ENCODE measurements around the gene SMIM45.
A peak's percentile ranks its signal among the peaks of the same experiment; 100 is the strongest.

Gene SMIM45

GRCh38 chr22:41952713-41953112, 763 bp downstream of the SMIM45 start:
- no peak overlapping the region for H2AK5ac ChIP-seq (ENCODE audit: insufficient read length, low read length)
- no peaks in the 10 kb centered on the region for H3K27me3 ChIP-seq (ENCODE audit: insufficient read depth, low read length)
- H4K20me1 ChIP-seq (ENCODE audit: control insufficient read depth, insufficient read depth, insufficient read length) = no peaks in the 10 kb centered on the region
- no peak overlapping the region for H2BK120ac ChIP-seq (ENCODE audit: low read depth, low read length, poor library complexity, severe bottlenecking)
- H3K27ac ChIP-seq (ENCODE audit: insufficient read length, low read depth, low read length) = no peak overlapping the region
- H3K23ac ChIP-seq (ENCODE audit: insufficient read length, low read depth, low read length) = no peak overlapping the region
- no peak overlapping the region for H3T11ph ChIP-seq (ENCODE audit: low read length)
- no peak overlapping the region for H4K91ac ChIP-seq (ENCODE audit: insufficient read length, low read depth, low read length)
- no peaks in the 10 kb centered on the region for H3K79me2 ChIP-seq (ENCODE audit: insufficient read depth, low read length)
- H3K18ac ChIP-seq (ENCODE audit: insufficient read length, low read depth, low read length) = no peak overlapping the region
- Mint-ChIP-seq H3K4me3 (no peak overlapping the region), H3K9me3 (peaks cover 2% of the 10 kb centered on the region in 2 experiments; a peak in 4 of 5 replicates), H3K27me3 (ENCODE audit: low read depth) (peaks cover 9% of the 10 kb centered on the region), H3K36me3 (ENCODE audit: insufficient read depth in 1 of 3, low read depth in 3 of 3) (peaks cover 0 to 4% (median 3%) of the 10 kb centered on the region in 3 experiments; a peak in 5 of 7 replicates), H3K27ac (peak overlapping the region in 1 of 3 experiments; percentile 16; a peak in 2 of 7 replicates), H3K4me1 (peaks cover 15 to 37% of the 10 kb centered on the region in 2 experiments)
- TF ChIP-seq CTCF (conservative IDR thresholded peaks at IDR 0.05) = no peak
- H4K5ac ChIP-seq (ENCODE audit: insufficient read length, low read depth, low read length) = no peak overlapping the region
- H3K4me1 ChIP-seq (ENCODE audit: insufficient read depth, low read length) = no peaks in the 10 kb centered on the region; the same call in 1 of the 2 replicates
- no peak overlapping the region for H3K9ac ChIP-seq (ENCODE audit: extremely low read depth, insufficient read length, low read length)
- H4K8ac ChIP-seq (replicated peaks; ENCODE audit: insufficient read length, low read depth, low read length) = no peak overlapping the region
- no peak overlapping the region for H2AFZ ChIP-seq (ENCODE audit: low read length)
- H2BK15ac ChIP-seq (ENCODE audit: low read depth, low read length) = no peak overlapping the region
- H3K23me2 ChIP-seq (ENCODE audit: insufficient read length, low read depth, low read length, poor library complexity, severe bottlenecking) = no peaks in the 10 kb centered on the region
- no peak overlapping the region for H2BK5ac ChIP-seq (ENCODE audit: insufficient read length, low read length)
- no peak overlapping the region for H3K14ac ChIP-seq (ENCODE audit: insufficient read depth, low read length)
- no peak overlapping the region for H3K4me2 ChIP-seq (ENCODE audit: insufficient read depth, insufficient read length, low read length)
- H3K4ac ChIP-seq (ENCODE audit: low read depth, low read length) = no peak overlapping the region
- WGBS (ENCODE audit: extremely low coverage, insufficient read length, low lambda C conversion rate) = no CpG with 5 or more reads among the region's 2 CpGs
- no peaks in the 10 kb centered on the region for H3K9me3 ChIP-seq (ENCODE audit: control insufficient read depth, low read depth, low read length)
- no peak for DNase-seq
- no peaks in the 10 kb centered on the region for H3K79me1 ChIP-seq (ENCODE audit: insufficient read depth, low read depth, low read length, poor library complexity, severe bottlenecking)
- no peak overlapping the region for H3K56ac ChIP-seq (ENCODE audit: insufficient read length, low read depth, low read length)
- H2BK12ac ChIP-seq (ENCODE audit: insufficient read length, low read depth, low read length) = no peak overlapping the region
- H2BK20ac ChIP-seq (ENCODE audit: low read depth, low read length, poor library complexity, severe bottlenecking) = no peak overlapping the region
